A549 treated with AZD2906 at 1 μM for 4 hours (cell line): ENCODE results near the gene SCAMP1. TPM values are rescaled to one million over a fixed set of nuclear protein-coding genes. Genes with fewer than 3 reads are reported as not detected.

Source experiments
- total RNA-seq: library from RNA; stranded (reverse); fragments of 200-300 nt; extraction: Qiagen RNA extraction; gene quantifications from 5 replicates; pipeline ENCODE4 v1.2.3, GENCODE V29; 2022

Gene SCAMP1, protein sequence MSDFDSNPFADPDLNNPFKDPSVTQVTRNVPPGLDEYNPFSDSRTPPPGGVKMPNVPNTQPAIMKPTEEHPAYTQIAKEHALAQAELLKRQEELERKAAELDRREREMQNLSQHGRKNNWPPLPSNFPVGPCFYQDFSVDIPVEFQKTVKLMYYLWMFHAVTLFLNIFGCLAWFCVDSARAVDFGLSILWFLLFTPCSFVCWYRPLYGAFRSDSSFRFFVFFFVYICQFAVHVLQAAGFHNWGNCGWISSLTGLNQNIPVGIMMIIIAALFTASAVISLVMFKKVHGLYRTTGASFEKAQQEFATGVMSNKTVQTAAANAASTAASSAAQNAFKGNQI
- total RNA-seq: 14.2 to 25.0 TPM (median 22.0 TPM) in 5 replicates

DNA sequence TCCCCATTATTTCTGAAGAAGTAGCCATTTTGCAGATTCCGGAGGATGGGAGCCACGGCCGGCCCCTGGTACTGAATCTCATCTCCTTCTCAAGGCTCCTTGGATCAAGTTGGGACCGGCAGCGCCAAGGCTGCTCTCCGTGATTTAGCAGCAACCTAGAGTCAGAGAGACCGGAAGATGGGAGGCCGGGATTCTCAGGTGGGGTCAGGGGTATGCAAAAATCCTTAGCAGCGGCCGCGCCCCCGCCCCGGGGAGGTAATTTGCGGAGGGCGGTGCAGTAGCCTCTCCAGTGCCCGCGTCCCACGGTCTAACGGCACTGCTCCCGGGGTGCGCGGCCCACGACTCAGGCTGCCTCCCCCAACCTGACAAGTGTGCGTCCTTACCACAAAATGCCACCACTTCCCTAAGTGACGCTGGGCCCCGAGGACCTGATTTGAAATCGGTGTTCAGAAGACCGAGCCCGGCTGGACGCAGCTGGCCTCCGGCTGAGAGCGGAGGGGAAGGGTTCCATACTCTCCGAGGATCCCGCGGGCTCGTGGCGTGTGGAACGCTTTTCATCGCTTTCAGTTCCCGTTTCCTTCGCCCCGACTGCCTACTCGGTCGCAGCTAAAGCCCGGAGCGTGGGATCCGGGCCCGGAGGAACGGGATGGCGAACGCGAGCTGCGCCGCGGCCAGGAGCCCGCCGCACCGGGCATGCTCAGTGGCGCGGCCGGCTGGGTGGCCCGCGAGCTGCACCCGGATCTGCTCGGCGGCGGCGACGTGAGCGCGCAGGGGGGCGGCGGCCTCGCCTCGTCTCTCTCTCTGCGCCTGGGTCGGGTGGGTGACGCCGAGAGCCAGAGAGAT is at the start of gene SCAMP1:
Gene SCAMP1 (plus strand): TSS at position 787 of the 843 bp plus-strand sequence. CDS start 55 bp downstream, at position 842.

Other genes with a start within 250 kb of the SCAMP1 start
- 24.4 to 30.3 TPM (median 29.9 TPM) in 5 replicates for gene AP3B1, start 65.9 kb upstream of the SCAMP1 start, total RNA-seq